IPS-18a (cell line): Measurements from ENCODE around the gene GGTLC2.
"Not testable (repeated sequence)": the region's sequence is repeated elsewhere in the genome, so short reads cannot be mapped to it uniquely, and the experiment has no call there.

Source experiments
- H3K27ac ChIP-seq: one replicate; pipeline ENCODE4 v1.5.1; 2013; ENCODE audit warnings: low read length
- H3K27me3 ChIP-seq: one replicate; pipeline ENCODE4 v1.6.1; 2013; ENCODE audit warnings: mild to moderate bottlenecking, low read length; ENCODE audit not compliant: control insufficient read depth, insufficient read depth
- H3K36me3 ChIP-seq: one replicate; pipeline ENCODE4 v1.6.1; 2013; ENCODE audit warnings: low read depth, low read length; ENCODE audit not compliant: control insufficient read depth
- H3K4me1 ChIP-seq: one replicate; pipeline ENCODE4 v1.6.1; 2013; ENCODE audit warnings: low read depth, low read length; ENCODE audit not compliant: control insufficient read depth
- H3K4me3 ChIP-seq: one replicate; pipeline ENCODE4 v1.5.1; 2013; ENCODE audit warnings: low read length
- H3K9ac ChIP-seq: one replicate; pipeline ENCODE4 v1.6.1; 2013; ENCODE audit warnings: mild to moderate bottlenecking, low read length, moderate library complexity
- H3K9me3 ChIP-seq: one replicate; pipeline ENCODE4 v1.6.1; 2013; ENCODE audit warnings: low read depth, low read length; ENCODE audit not compliant: control insufficient read depth

GGTLC2 gene

GRCh38 chr22:22614065-22614464 is 30.3 kb upstream of the GGTLC2 start:
- no peak overlapping the region for H3K27ac ChIP-seq
- peaks cover 86% of the 10 kb centered on the region for H3K27me3 ChIP-seq
- no peaks in the 10 kb centered on the region for H3K9me3 ChIP-seq
- no peaks in the 10 kb centered on the region for H3K4me1 ChIP-seq
- no peak overlapping the region for H3K9ac ChIP-seq
- no peak overlapping the region for H3K4me3 ChIP-seq
- H3K36me3 ChIP-seq, result no peaks in the 10 kb centered on the region

- H3K27ac ChIP-seq, result no peak overlapping the region
- no peaks in the 10 kb centered on the region for H3K4me1 ChIP-seq
- no peaks in the 10 kb centered on the region for H3K9me3 ChIP-seq
- no peak overlapping the region for H3K4me3 ChIP-seq
- H3K9ac ChIP-seq, result no peak overlapping the region
- no peaks in the 10 kb centered on the region for H3K36me3 ChIP-seq
- peaks cover 75% of the 10 kb centered on the region for H3K27me3 ChIP-seq
Observed at GRCh38 chr22:22616636-22617035, 27.8 kb upstream of the GGTLC2 start.

GRCh38 chr22:22618448-22618847 is 26.0 kb upstream of the GGTLC2 start:
- Histone ChIP-seq H3K27ac (no peak overlapping the region), H3K27me3 (peaks cover 58% of the 10 kb centered on the region), H3K36me3 (no peaks in the 10 kb centered on the region), H3K4me3 (no peak overlapping the region), H3K9ac (no peak overlapping the region), H3K9me3 (no peaks in the 10 kb centered on the region), H3K4me1 (no peaks in the 10 kb centered on the region)

- no peaks in the 10 kb centered on the region for H3K36me3 ChIP-seq
- H3K4me1 ChIP-seq, result no peaks in the 10 kb centered on the region
- H3K27me3 ChIP-seq, result peaks cover 57% of the 10 kb centered on the region
- H3K27ac ChIP-seq, result no peak overlapping the region
- no peak overlapping the region for H3K4me3 ChIP-seq
- no peaks in the 10 kb centered on the region for H3K9me3 ChIP-seq
- H3K9ac ChIP-seq, result no peak overlapping the region
Observed at GRCh38 chr22:22618923-22619322, 25.5 kb upstream of the GGTLC2 start.

- no peak overlapping the region for H3K9ac ChIP-seq
- no peaks in the 10 kb centered on the region for H3K36me3 ChIP-seq
- no peaks in the 10 kb centered on the region for H3K9me3 ChIP-seq
- H3K4me3 ChIP-seq, result no peak overlapping the region
- H3K27me3 ChIP-seq, result peaks cover 48% of the 10 kb centered on the region
- H3K4me1 ChIP-seq, result no peaks in the 10 kb centered on the region
- no peak overlapping the region for H3K27ac ChIP-seq
Observed at GRCh38 chr22:22619765-22620414, 24.5 kb upstream of the GGTLC2 start.

- H3K9ac ChIP-seq, H3K27ac ChIP-seq, H3K36me3 ChIP-seq, H3K4me1 ChIP-seq, H3K9me3 ChIP-seq, H3K27me3 ChIP-seq, H3K4me3 ChIP-seq: not testable (repeated sequence)
Observed at GRCh38 chr22:22628546-22629495, 15.6 kb upstream of the GGTLC2 start.

- H3K9ac ChIP-seq, H3K4me1 ChIP-seq, H3K36me3 ChIP-seq, H3K9me3 ChIP-seq, H3K4me3 ChIP-seq, H3K27me3 ChIP-seq, H3K27ac ChIP-seq: not testable (repeated sequence)
Observed at GRCh38 chr22:22631223-22631652, 13.2 kb upstream of the GGTLC2 start.

GRCh38 chr22:22632226-22632625 is 12.2 kb upstream of the GGTLC2 start:
- not testable (repeated sequence) for H3K9me3 ChIP-seq, H3K36me3 ChIP-seq, H3K4me1 ChIP-seq, H3K27ac ChIP-seq, H3K27me3 ChIP-seq, H3K4me3 ChIP-seq, H3K9ac ChIP-seq

- H3K36me3 ChIP-seq, H3K27me3 ChIP-seq, H3K4me3 ChIP-seq, H3K27ac ChIP-seq, H3K9ac ChIP-seq, H3K4me1 ChIP-seq, H3K9me3 ChIP-seq: not testable (repeated sequence)
Observed at GRCh38 chr22:22633533-22633932, 10.9 kb upstream of the GGTLC2 start.

- not testable (repeated sequence) for H3K9ac ChIP-seq, H3K27ac ChIP-seq, H3K36me3 ChIP-seq, H3K4me3 ChIP-seq, H3K9me3 ChIP-seq, H3K4me1 ChIP-seq, H3K27me3 ChIP-seq
Observed at GRCh38 chr22:22636260-22636659, 8.2 kb upstream of the GGTLC2 start.

GRCh38 chr22:22638313-22638712 is 6.1 kb upstream of the GGTLC2 start:
- H3K9ac ChIP-seq, H3K4me3 ChIP-seq, H3K4me1 ChIP-seq, H3K27ac ChIP-seq, H3K27me3 ChIP-seq, H3K36me3 ChIP-seq, H3K9me3 ChIP-seq: not testable (repeated sequence)

- H3K9ac ChIP-seq, H3K36me3 ChIP-seq, H3K4me3 ChIP-seq, H3K27ac ChIP-seq, H3K4me1 ChIP-seq, H3K9me3 ChIP-seq, H3K27me3 ChIP-seq: not testable (repeated sequence)
Observed at GRCh38 chr22:22642255-22642654, 2.2 kb upstream of the GGTLC2 start.
